Left ventricle myocardium inferior (tissue), 1 donor: ENCODE data around the gene RAB11A. TPM values are rescaled to one million over a fixed set of nuclear protein-coding genes. Genes with fewer than 3 reads are reported as not detected.

Experiments
- DNase-seq: peaks from one replicate; pipeline ENCODE4 v3.0.0-alpha.2; 2020
- H3K27ac ChIP-seq: fragments of 200-600 bp; replicated peaks from 2 replicates; pipeline ENCODE4 v1.8.0; 2021
- H3K27me3 ChIP-seq: fragments of 200-600 bp; 2 replicates; pipeline ENCODE4 v1.8.0; 2021; ENCODE audit warnings: low read depth
- H3K36me3 ChIP-seq: fragments of 200-600 bp; 2 replicates; pipeline ENCODE4 v1.8.0; 2021
- H3K4me1 ChIP-seq: fragments of 200-600 bp; 2 replicates; pipeline ENCODE4 v1.8.0; 2021
- H3K4me3 ChIP-seq: fragments of 200-600 bp; 2 replicates; pipeline ENCODE4 v1.8.0; 2021; ENCODE audit warnings: mild to moderate bottlenecking, moderate library complexity
- H3K9me3 ChIP-seq: fragments of 200-600 bp; replicated peaks from 2 replicates; pipeline ENCODE4 v1.8.0; 2021
- intact Hi-C: fragments of 100-400 bp; cut with micrococcal nuclease; formaldehyde crosslinking; loops from one replicate; pipeline ENCODE4 v1.11.0; 2022
- total RNA-seq: library from RNA; stranded (reverse); fragmentation: NEBNext Ultra II Directional; extraction: Animal tissue kit (Norgen Biotek cat#: 25700); gene quantifications from one replicate; pipeline ENCODE4 v1.2.1, GENCODE V29; 2021
- TF ChIP-seq, protein P1 (sequence below): fragments of 200-600 bp; IDR thresholded peaks from 2 replicates; pipeline ENCODE4 v1.8.0; 2021; ENCODE audit warnings: antibody characterized with exemption, mild to moderate bottlenecking, borderline replicate concordance
- donor health status: DM: no; HTN: yes; CAD: no; lungs with severe emphysema.

RAB11A gene
- total RNA-seq, 1 donor from 2014 or later: 146 TPM

DNA sequence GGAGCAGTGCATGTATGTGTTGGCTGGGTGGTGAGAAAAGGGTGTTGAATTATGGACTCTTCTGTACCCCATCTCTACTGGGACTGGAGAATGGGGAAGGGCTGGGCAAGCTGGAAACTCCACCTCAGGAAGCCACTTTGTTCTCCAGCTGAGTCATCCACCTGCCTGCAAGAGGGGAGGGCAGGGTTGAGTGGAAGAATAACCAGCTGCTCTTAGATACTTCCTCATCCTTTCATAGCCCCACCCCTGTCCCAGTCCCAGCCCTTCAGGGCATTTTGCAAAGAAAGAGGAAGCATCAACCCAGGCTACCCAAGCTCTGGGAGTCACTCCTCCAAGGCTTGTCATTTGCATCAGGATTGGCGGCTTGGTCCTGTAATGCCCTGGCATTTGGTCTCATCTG, 33.1 kb downstream of the RAB11A start:
- Histone ChIP-seq H3K4me3 (no peak overlapping the region), H3K36me3 (peaks cover 70% of the 10 kb centered on the region), H3K9me3 (no peaks in the 10 kb centered on the region), H3K4me1 (peaks cover 36% of the 10 kb centered on the region), H3K27ac (peak overlapping the region; percentile 41), H3K27me3 (no peaks in the 10 kb centered on the region)
- TF ChIP-seq, protein P1, sequence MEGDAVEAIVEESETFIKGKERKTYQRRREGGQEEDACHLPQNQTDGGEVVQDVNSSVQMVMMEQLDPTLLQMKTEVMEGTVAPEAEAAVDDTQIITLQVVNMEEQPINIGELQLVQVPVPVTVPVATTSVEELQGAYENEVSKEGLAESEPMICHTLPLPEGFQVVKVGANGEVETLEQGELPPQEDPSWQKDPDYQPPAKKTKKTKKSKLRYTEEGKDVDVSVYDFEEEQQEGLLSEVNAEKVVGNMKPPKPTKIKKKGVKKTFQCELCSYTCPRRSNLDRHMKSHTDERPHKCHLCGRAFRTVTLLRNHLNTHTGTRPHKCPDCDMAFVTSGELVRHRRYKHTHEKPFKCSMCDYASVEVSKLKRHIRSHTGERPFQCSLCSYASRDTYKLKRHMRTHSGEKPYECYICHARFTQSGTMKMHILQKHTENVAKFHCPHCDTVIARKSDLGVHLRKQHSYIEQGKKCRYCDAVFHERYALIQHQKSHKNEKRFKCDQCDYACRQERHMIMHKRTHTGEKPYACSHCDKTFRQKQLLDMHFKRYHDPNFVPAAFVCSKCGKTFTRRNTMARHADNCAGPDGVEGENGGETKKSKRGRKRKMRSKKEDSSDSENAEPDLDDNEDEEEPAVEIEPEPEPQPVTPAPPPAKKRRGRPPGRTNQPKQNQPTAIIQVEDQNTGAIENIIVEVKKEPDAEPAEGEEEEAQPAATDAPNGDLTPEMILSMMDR: no peak
- DNase-seq: peak; percentile 31
- intact Hi-C loops: no loop called here

DNA sequence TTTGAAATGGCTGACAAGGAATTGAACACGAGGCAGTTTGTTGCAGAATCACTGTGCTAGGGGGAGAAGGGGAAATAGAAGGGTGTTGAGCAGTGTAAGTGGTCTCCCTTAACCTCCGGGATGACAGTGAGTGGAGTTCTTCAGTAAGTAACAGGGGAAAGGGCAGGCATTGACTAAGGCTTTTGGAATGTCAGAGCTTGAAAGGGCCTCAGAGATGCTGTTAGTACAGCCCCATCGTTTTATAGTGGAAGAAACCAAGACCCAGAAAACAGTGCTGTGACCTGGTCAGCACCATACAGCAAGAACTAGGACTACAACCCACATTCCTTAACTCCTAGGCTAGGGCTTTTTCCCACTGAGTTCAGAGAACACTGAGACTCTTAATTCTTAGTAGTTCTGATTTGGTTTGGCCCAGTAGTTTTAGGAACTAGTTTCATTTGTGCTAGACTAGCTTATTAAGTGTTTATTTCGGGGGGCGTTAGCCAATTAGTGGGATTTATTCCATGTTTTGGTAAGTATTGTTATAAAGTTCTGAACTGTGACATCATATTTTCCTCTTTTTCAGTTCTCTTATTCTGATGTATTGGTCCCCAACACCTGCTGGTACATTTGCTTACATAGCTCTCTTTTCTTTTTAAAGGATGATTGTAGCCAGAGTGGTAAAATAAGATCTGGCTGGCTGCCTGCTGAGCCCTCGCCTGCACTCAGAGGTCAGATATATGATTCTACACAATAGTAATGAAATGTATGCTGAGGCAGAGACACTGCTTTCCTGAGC, 34.2 kb downstream of the RAB11A start:
- TF ChIP-seq, protein P1: no peak
- H3K4me3 ChIP-seq: no peak overlapping the region
- H3K27ac ChIP-seq: no peak overlapping the region
- peaks cover 66% of the 10 kb centered on the region for H3K36me3 ChIP-seq
- no peaks in the 10 kb centered on the region for H3K27me3 ChIP-seq
- H3K4me1 ChIP-seq: peaks cover 36% of the 10 kb centered on the region
- intact Hi-C loops: no loop called here
- no peak for DNase-seq
- no peaks in the 10 kb centered on the region for H3K9me3 ChIP-seq

DNA sequence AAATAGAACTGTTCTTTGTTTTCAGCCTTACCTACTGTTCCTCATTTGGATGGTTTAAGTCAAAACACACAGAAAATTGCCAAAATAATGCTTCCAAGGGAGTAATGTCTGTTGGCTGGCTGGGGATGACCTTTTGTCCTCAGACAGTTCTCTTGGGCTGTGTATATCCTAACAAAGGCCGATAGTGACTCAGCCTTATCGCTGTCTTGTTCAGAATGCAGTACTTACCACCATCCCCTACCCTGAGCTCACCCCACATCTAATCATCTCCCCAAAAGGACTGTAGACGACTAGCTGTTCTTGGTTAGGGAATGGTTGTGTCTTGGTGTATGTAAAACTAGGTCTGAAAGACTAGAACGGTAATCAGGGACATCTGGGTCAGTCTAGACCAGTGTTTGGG, 35.0 kb downstream of the RAB11A start:
- peaks cover 61% of the 10 kb centered on the region for H3K36me3 ChIP-seq
- TF ChIP-seq, protein P1: no peak
- intact Hi-C loops: no loop called here
- H3K4me1 ChIP-seq: peaks cover 36% of the 10 kb centered on the region
- DNase-seq: no peak
- H3K4me3 ChIP-seq: no peak overlapping the region
- H3K27me3 ChIP-seq: no peaks in the 10 kb centered on the region
- no peak overlapping the region for H3K27ac ChIP-seq
- no peaks in the 10 kb centered on the region for H3K9me3 ChIP-seq

DNA sequence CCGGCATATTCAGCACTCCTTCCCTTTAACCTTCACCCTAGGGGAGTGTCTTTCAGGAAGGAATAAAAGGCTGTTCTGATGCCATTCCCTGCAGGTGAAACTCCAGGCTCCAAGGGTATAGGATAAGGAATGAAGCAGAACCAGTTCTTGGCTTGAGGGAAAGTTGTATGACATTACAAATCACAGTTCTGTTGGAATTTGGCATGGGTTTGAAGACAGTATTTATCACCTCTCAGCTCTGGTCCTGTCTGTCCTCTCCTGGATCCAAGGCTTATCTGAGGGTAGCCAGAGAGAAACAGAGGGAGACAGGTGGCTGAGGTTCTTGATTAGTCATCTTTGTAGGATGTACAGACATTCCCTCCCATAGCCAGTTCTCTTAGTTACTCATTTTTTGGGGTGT, 37.1 kb downstream of the RAB11A start:
- no peak for DNase-seq
- H3K4me1 ChIP-seq: peaks cover 32% of the 10 kb centered on the region
- H3K9me3 ChIP-seq: no peaks in the 10 kb centered on the region
- no peaks in the 10 kb centered on the region for H3K27me3 ChIP-seq
- H3K4me3 ChIP-seq: no peak overlapping the region
- intact Hi-C loops: no loop called here
- TF ChIP-seq, protein P1: no peak
- peaks cover 59% of the 10 kb centered on the region for H3K36me3 ChIP-seq
- no peak overlapping the region for H3K27ac ChIP-seq

DNA sequence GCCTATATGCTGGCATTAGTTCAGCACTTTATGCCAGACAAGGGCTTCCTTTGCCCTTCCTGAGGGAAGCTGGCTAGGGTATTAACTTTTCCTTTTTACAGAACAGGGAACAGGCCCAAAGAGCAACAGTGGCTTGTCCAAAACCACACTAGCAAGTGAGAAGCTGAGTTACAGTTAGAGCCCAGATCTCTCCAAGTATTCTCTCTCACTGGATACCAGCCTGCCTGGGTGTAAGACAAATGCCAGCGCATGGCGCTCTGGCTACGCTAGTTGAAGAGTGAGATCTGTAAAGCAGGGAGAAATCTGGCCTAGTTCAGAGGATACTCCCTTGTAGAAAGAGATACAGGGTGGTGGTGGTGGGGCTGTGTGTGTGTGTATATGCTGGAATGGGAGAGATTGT, 38.4 kb downstream of the RAB11A start:
- Histone ChIP-seq H3K4me3 (no peak overlapping the region), H3K36me3 (peaks cover 65% of the 10 kb centered on the region), H3K9me3 (no peaks in the 10 kb centered on the region), H3K4me1 (peaks cover 20% of the 10 kb centered on the region), H3K27ac (no peak overlapping the region), H3K27me3 (no peaks in the 10 kb centered on the region)
- intact Hi-C loops: no loop called here
- DNase-seq: no peak
- TF ChIP-seq, protein P1: no peak
